Activated T-cell treated with anti-CD3 and anti-CD28 coated beads, Interleukin-2, amount 50 U/mL, for 4 hours (primary cell): Measurements from ENCODE around the gene TESPA1. TPM values are rescaled to one million over a fixed set of nuclear protein-coding genes. Genes with fewer than 3 reads are reported as not detected.

Experiments
- ATAC-seq, 2 donors: fragments of 200-7000 bp; cut with Tn5 transposase; one replicate each; pipeline ENCODE4 v1.10.0; 2021
- DNase-seq: peaks from one replicate; pipeline ENCODE4 v3.0.0-alpha.2; 2020
- H3K27me3 Mint-ChIP-seq: one replicate; pipeline ENCODE4 v1.8.0; 2021; ENCODE audit warnings: low read depth, mixed read lengths
- H3K36me3 Mint-ChIP-seq: one replicate; pipeline ENCODE4 v1.8.0; 2022; ENCODE audit warnings: mixed read lengths; ENCODE audit not compliant: insufficient read depth
- H3K4me1 Mint-ChIP-seq: one replicate; pipeline ENCODE4 v1.8.0; 2021; ENCODE audit warnings: low read depth, mixed read lengths
- H3K4me3 Mint-ChIP-seq: one replicate; pipeline ENCODE4 v1.8.0; 2021; ENCODE audit warnings: mild to moderate bottlenecking, moderate library complexity, mixed read lengths
- H3K9me3 Mint-ChIP-seq: one replicate; pipeline ENCODE4 v1.8.0; 2021; ENCODE audit warnings: mixed read lengths
- total RNA-seq, 3 donors: library from RNA; stranded (reverse); gene quantifications; one replicate each; pipeline ENCODE4 v1.2.1, GENCODE V29; 2021

Gene TESPA1
- total RNA-seq, 3 donors from 2014 or later: 89.6 to 102 (median 94.8) TPM

- Mint-ChIP-seq H3K9me3 (no peaks in the 10 kb centered on the region), H3K27me3 (no peaks in the 10 kb centered on the region), H3K36me3 (peaks cover 71% of the 10 kb centered on the region), H3K4me1 (peaks cover 87% of the 10 kb centered on the region), H3K4me3 (no peak overlapping the region)
- ATAC-seq (no peak), DNase-seq (no peak)
These were observed 11.0 kb downstream of the TESPA1 start for GRCh38 chr12:54973556-54973955.

GRCh38 chr12:54970741-54971140 is 13.8 kb downstream of the TESPA1 start:
- Mint-ChIP-seq H3K4me3 (no peak overlapping the region), H3K36me3 (peaks cover 72% of the 10 kb centered on the region), H3K4me1 (peaks cover 84% of the 10 kb centered on the region), H3K9me3 (no peaks in the 10 kb centered on the region), H3K27me3 (no peaks in the 10 kb centered on the region)
- ATAC-seq (no peak), DNase-seq (no peak)

DNA sequence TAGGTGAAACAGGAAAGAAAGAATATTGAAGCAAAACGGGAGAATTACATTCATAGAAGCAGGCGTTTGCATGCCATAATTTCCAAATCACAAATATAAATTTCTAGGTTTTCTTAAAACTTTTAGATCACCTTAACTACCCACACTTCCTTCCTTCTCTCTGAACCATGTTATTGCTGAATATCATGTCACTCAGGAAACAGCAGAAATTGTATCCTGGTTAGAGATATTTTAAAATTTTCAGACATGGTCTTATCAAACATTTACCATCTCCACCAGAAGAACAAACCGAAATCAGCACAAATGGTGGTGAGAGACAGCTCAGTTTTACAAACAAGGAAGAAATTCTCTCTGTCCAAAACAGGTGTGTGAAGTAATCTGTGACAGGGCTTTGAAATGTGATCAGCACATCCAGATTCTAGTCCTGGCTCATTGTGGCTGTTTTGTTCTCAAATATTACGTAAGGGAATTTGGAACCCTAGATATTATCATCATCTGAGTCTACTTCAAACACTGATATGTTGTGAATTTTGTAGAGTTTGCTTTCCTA is 16.3 kb downstream of the TESPA1 start:
- no peaks in the 10 kb centered on the region for H3K9me3 Mint-ChIP-seq
- no peak for DNase-seq
- peak overlapping the region; percentile 47 for H3K4me3 Mint-ChIP-seq
- peaks cover 70% of the 10 kb centered on the region for H3K36me3 Mint-ChIP-seq
- no peaks in the 10 kb centered on the region for H3K27me3 Mint-ChIP-seq
- H3K4me1 Mint-ChIP-seq: peaks cover 76% of the 10 kb centered on the region
- ATAC-seq: peak in 1 of 2 donors; percentile 28

GRCh38 chr12:54967461-54967860 is 17.1 kb downstream of the TESPA1 start:
- peaks cover 75% of the 10 kb centered on the region for H3K4me1 Mint-ChIP-seq
- ATAC-seq (peak; percentile 46 to 65), DNase-seq (no peak)
- H3K27me3 Mint-ChIP-seq: no peaks in the 10 kb centered on the region
- peaks cover 71% of the 10 kb centered on the region for H3K36me3 Mint-ChIP-seq
- H3K4me3 Mint-ChIP-seq: peak overlapping the region; percentile 47
- H3K9me3 Mint-ChIP-seq: no peaks in the 10 kb centered on the region

GRCh38 chr12:54961190-54961589 is 23.4 kb downstream of the TESPA1 start:
- DNase-seq (no peak), ATAC-seq (no peak)
- Mint-ChIP-seq H3K4me3 (no peak overlapping the region), H3K9me3 (no peaks in the 10 kb centered on the region), H3K27me3 (no peaks in the 10 kb centered on the region), H3K4me1 (peaks cover 89% of the 10 kb centered on the region), H3K36me3 (peaks cover 80% of the 10 kb centered on the region)

DNA sequence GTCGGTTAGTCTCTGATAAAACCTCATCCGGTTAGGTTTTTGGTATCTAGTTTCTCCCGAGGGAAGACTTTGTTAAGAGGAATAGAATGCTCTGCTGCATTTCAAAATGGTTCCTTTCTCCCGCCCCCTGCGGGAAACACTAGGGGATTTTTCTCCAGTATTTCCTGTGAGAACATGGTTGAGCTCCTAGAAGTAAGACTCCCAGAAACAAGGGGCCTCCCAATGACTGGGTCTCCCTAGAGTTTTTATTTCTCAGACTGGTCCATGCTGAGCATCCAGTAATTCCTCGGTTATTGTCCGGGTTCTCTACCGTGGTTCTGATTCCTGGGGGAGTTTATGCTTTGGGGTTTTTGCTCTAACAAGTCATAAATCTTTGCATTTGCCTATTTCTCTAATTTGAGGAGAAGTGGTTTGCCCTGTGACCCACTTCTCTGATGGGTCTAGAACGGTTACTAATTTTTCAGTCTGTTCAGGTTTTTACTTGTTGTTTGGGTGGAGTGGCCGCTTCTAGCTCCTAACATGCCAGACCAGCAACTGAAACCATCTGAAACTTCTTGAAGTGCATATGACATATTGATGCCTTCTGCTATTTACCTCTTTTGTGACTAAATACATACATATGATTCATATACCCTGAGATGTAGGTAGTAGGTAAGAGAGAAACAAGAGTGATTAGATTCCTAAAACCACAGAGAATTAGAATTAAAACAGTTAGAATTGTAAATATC is 25.1 kb downstream of the TESPA1 start:
- Mint-ChIP-seq H3K4me3 (peak overlapping the region; percentile 47), H3K9me3 (no peaks in the 10 kb centered on the region), H3K4me1 (peaks cover 92% of the 10 kb centered on the region), H3K36me3 (peaks cover 79% of the 10 kb centered on the region), H3K27me3 (no peaks in the 10 kb centered on the region)
- ATAC-seq: peak; percentile 68 to 69
- no peak for DNase-seq

GRCh38 chr12:54958048-54958658 is 26.4 kb downstream of the TESPA1 start:
- peak; percentile 40 for DNase-seq
- H3K4me3 Mint-ChIP-seq: no peak overlapping the region
- H3K9me3 Mint-ChIP-seq: no peaks in the 10 kb centered on the region
- peaks cover 75% of the 10 kb centered on the region for H3K36me3 Mint-ChIP-seq
- H3K27me3 Mint-ChIP-seq: no peaks in the 10 kb centered on the region
- peak in 1 of 2 donors; percentile 38 for ATAC-seq
- peaks cover 89% of the 10 kb centered on the region for H3K4me1 Mint-ChIP-seq

GRCh38 chr12:54956818-54957641 is 27.5 kb downstream of the TESPA1 start:
- peaks cover 85% of the 10 kb centered on the region for H3K4me1 Mint-ChIP-seq
- DNase-seq (no peak), ATAC-seq (no peak)
- peak overlapping the region; percentile 58 for H3K4me3 Mint-ChIP-seq
- no peaks in the 10 kb centered on the region for H3K27me3 Mint-ChIP-seq
- H3K9me3 Mint-ChIP-seq: peaks cover 4% of the 10 kb centered on the region
- peaks cover 75% of the 10 kb centered on the region for H3K36me3 Mint-ChIP-seq

- peak overlapping the region; percentile 58 for H3K4me3 Mint-ChIP-seq
- ATAC-seq: peak in 1 of 2 donors; percentile 13
- no peak for DNase-seq
- H3K9me3 Mint-ChIP-seq: peaks cover 4% of the 10 kb centered on the region
- peaks cover 79% of the 10 kb centered on the region for H3K4me1 Mint-ChIP-seq
- no peaks in the 10 kb centered on the region for H3K27me3 Mint-ChIP-seq
- H3K36me3 Mint-ChIP-seq: peaks cover 73% of the 10 kb centered on the region
These were observed 28.2 kb downstream of the TESPA1 start for GRCh38 chr12:54956322-54956721.

- no peak for DNase-seq
- no peak for ATAC-seq
- no peaks in the 10 kb centered on the region for H3K27me3 Mint-ChIP-seq
- peaks cover 77% of the 10 kb centered on the region for H3K4me1 Mint-ChIP-seq
- peaks cover 71% of the 10 kb centered on the region for H3K36me3 Mint-ChIP-seq
- no peak overlapping the region for H3K4me3 Mint-ChIP-seq
- H3K9me3 Mint-ChIP-seq: peaks cover 4% of the 10 kb centered on the region
These were observed 29.8 kb downstream of the TESPA1 start for GRCh38 chr12:54954801-54955200.

DNA sequence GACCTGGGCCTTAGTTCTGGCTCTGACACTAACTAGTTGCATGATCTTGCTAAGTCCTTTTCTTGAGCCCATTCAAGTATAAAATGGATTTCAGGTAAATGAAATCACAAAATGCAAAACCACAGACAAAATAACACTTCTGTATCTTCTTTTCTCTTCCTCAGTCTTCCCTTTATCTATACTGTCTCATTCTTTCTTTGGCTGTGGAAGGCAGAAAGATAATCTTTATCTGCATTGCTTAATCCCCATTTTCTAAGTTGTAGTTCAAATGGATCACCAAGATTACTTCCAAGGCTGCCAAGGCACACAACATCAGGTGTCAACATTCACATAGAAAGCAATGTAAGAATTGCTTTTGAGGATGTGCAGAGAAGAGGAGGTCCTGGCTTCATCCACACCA is 30.3 kb downstream of the TESPA1 start:
- H3K4me3 Mint-ChIP-seq: no peak overlapping the region
- DNase-seq (no peak), ATAC-seq (no peak)
- H3K27me3 Mint-ChIP-seq: no peaks in the 10 kb centered on the region
- H3K4me1 Mint-ChIP-seq: peaks cover 71% of the 10 kb centered on the region
- H3K9me3 Mint-ChIP-seq: peaks cover 4% of the 10 kb centered on the region
- peaks cover 66% of the 10 kb centered on the region for H3K36me3 Mint-ChIP-seq

DNA sequence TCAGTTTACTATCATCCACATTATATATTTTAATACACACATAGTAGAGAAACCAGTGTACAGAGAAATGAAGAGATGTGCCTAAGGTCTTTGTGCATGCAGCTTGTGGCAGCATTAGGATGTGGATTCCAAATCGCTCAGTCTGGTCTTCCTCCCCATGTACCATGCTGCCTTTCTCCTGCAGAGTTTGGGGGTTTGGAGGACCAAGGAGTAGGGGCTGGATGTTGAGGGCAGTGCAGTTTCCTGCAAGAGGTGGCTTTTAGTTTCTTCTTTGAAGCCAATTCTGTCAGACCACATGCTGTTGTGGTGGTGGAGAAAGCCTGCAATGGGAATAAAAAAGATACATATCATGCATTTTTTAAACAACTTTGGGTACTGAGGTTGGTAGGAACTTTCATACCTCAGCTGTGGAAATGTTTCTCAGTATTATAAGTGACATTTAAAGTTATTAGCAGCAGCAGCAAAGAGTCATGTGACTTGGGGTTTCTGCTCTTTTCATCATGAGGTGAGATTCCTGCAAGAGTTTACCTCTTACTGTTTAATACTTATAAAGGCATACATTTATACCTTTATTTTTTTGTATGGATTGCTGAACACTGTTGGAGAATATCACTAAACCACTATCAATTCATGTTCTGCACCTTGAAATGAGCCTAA is 34.4 kb downstream of the TESPA1 start:
- Mint-ChIP-seq H3K4me3 (no peak overlapping the region), H3K9me3 (peaks cover 4% of the 10 kb centered on the region), H3K36me3 (peaks cover 54% of the 10 kb centered on the region), H3K4me1 (peaks cover 48% of the 10 kb centered on the region), H3K27me3 (no peaks in the 10 kb centered on the region)
- no peak for ATAC-seq
- no peak for DNase-seq

DNA sequence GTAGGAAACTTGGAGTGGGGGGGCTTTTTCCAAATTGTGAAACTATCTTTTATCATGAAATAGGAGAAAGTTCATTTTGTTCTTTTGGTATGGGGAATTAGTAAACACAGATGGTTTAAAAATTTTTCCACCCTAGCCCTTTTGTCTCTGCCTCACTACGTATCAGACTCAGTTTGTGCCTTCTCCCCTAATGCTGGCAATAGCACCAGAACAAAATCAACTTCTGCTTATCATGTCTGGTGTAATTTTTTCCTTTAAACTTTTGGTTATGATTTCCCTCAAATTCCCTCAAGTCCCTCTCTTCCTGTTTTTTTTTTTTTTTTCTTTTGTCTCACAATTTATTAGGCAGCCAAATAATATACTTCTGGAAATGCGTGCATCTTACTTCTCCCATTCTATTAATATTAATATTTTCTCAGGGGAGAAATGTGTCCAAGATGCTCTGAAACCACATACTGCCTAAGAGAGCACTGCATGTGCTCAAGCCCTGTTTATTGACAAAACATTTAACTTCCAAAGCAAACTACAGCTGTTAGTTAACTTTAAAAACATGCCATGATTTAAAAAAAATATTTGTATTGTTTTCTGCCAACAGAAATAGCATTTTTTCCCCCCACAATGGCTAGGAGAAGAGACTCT is 35.4 kb downstream of the TESPA1 start:
- Mint-ChIP-seq H3K4me3 (no peak overlapping the region), H3K4me1 (peaks cover 39% of the 10 kb centered on the region), H3K36me3 (peaks cover 45% of the 10 kb centered on the region), H3K27me3 (no peaks in the 10 kb centered on the region), H3K9me3 (peaks cover 4% of the 10 kb centered on the region)
- ATAC-seq (no peak), DNase-seq (no peak)
